KBM-7 (cell line): ENCODE measurements around the gene SLC25A11.
A peak's percentile ranks its signal among the peaks of the same experiment; 100 is the strongest.
"Not testable (repeated sequence)": the region's sequence is repeated elsewhere in the genome, so short reads cannot be mapped to it uniquely, and the experiment has no call there.

Experiments
- DNase-seq: peaks from one replicate; pipeline ENCODE4 v3.0.0-alpha.2; 2015
- in situ Hi-C: fragments of 300-500 bp; cut with MboI; formaldehyde crosslinking; loops from 2 replicates; pipeline ENCODE4 v1.14.3; 2020; ENCODE audit warnings: low sequenced_read_pairs, low pct_unique_long_range_greater_than_20kb, mixed read lengths

SLC25A11 gene

GRCh38 chr17:4933646-4934045 is 6.2 kb downstream of the SLC25A11 start:
- no peak for DNase-seq
- in situ Hi-C loops = no loop called here

- no peak for DNase-seq
- in situ Hi-C loops = no loop called here
These were observed 7.1 kb downstream of the SLC25A11 start for GRCh38 chr17:4932756-4933155.

DNA sequence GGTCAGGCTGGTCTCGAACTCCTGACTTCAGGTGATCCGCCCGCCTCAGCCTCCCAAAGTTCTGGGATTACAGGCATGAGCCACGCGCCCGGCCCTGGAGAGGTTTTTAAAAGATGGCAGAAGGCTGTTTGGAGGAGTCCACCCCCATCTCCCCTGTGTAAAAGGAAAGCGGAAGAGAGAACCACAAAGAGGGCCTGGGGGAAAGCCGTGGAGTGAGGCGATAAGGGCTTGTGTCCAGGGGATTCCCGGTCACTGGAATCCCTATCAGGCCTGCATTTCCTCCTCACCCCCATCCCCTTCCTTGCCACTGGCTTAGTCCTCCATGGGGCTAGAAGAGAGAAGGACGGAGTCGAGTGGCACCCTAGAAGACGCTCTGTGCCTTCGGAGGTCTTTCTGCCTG is 7.9 kb downstream of the SLC25A11 start, which contains the start of gene GP1BA:
Gene GP1BA, plus strand, starts transcription at position 315 of the 400 bp plus-strand sequence. CDS start 328 bp downstream, outside the sequence.
- in situ Hi-C loops = no loop called here
- DNase-seq = no peak

DNA sequence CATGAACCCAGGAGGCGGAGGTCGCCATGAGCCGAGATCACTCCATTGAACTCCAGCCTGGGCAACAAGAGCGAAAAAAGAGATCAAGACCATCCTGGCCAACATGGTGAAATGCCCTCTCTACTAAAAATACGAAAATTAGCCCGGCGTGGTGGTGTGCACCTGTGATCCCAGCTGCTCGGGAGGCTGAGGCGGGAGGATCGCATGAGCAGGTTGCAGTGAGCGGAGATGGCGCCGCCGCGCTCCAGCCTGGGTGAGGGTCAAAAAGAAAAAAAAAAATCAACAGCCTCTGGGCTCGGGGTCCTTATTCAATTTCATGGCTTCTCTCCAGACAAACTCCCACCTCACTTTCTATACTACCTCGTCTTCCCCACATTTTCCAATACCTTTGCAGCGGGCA is 11.0 kb downstream of the SLC25A11 start:
- no peak for DNase-seq

DNA sequence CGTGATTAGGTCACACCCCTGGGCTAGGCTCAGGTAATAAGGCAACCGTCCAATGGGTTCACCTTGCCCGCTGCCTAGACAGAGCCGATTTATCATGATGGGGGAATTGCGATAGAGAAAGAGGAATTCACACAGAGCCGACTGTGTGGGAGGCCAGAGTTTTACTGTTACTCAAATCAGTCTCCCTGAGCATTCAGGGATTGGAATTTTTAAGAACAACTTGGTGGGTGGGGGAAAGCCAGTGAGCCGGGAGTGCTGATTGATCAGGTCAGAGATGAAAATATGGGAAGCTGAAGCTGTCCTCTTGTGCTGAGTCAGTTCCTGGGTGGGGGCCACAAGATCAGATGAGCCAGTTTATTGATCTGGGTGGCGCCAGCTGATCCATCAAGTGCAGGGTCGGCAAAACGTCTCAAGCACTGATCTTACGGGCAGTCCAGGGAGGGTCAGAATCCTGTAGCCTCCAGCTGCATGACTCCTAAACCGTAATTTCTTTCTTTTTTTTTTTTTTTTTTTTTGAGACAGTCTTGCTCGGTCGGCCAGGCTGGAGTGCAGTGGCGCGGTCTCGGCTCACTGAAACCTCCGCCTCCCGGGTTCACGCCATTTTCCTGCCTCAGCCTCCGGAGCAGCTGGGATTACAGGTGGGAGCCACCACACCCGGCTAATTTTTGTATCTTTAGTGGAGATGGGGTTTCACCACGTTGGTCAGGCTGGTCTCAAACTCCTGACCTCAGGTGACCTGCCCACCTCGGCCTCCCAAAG is 13.1 kb downstream of the SLC25A11 start:
- in situ Hi-C loops, DNase-seq: not testable (repeated sequence)

More for the DNA sequence above, 11.0 kb downstream of the SLC25A11 start:
- in situ Hi-C loops = no loop called here

- in situ Hi-C loops = no loop called here
- DNase-seq = no peak
These were observed 18.5 kb downstream of the SLC25A11 start for GRCh38 chr17:4921320-4921719.

DNA sequence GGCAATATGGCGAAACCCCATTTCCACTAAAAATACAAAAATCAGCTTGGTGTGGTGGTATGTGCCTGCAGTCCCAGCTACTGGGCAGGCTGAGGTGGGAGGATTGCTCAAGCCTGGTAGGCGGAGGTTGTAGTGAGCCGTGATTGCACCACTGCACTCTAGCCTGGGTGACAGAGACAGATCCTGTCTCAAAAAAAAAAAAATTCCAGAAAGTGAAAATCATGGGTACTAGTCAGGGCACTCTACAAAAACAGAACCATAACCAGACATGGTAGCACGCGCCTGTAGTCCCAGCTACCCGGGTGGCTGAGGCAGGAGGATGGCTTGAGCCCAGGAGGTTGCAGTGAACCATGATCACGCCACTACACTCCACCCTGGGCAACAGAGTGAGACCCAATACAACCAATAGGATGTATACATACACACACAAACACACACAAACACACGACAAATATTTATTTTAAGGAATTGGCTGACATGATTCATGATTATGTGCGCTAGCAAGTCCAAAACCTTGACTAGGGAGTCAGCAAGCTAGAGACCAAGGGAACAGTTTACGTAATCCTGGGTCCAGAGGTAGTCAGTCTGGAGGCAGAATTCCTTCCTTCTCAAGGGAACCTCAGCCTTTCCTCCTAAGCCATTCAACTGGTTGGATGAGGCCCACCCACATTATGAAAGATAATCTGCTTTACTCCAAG is 19.3 kb downstream of the SLC25A11 start:
- DNase-seq = no peak
- in situ Hi-C loops = no loop called here

GRCh38 chr17:4919511-4920047 is 20.3 kb downstream of the SLC25A11 start:
- DNase-seq = no peak
- in situ Hi-C loops = no loop called here

- DNase-seq, in situ Hi-C loops: not testable (repeated sequence)
These were observed 25.3 kb downstream of the SLC25A11 start for GRCh38 chr17:4914551-4914950.

DNA sequence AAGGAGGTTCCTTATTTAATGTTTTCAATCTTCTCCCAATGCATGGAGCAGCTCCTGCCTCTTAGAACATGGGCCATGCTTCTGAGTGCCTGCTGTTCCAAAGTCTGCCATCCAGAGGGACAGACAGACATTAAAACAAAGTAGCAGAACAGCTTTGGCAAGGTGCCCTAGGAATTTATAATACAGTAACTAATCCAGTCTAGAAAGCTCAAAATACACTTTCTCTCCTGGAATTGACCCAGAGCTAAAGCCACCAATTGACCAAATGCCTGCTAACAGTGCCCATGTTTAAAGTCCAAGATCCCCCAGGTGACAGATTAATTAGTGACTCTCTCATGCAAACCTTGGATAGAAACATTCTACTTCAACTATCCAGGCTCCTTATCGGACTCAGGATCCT is 25.9 kb downstream of the SLC25A11 start:
- DNase-seq = no peak
- in situ Hi-C loops = no loop called here

DNA sequence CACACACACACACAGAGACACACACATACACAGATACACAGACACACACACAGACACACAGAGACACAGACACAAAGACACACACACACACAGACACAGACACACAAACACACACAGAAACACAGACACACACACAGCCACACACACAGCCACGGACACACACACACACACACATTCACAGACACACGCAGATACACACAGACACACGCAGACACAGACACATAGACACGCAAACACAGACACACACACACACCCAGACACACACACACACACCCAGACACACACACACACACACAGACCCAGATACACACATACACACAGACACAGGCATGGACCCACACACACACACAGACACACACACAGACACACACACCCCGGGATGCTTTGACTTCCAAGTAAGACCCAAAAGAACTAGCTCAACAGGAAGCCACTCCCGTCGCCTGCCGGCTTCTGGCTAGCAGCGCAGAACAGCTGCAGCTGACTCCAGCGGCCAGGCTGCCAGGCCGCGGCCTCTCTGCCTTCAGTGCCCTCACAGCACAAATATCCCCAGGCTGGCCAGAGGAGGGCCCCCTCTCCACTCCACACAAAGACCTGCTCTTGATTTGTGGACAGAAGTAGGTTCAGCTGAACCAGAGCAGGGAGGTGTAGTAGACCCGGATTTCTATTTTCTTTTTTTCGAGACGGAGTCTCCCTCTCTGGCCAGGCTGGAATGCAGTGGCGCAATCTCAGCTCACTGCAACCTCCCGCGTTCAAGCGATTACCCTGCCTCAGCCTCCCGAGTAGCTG is 30.9 kb downstream of the SLC25A11 start:
- DNase-seq = peak; percentile 96
- in situ Hi-C loops = no loop called here

DNA sequence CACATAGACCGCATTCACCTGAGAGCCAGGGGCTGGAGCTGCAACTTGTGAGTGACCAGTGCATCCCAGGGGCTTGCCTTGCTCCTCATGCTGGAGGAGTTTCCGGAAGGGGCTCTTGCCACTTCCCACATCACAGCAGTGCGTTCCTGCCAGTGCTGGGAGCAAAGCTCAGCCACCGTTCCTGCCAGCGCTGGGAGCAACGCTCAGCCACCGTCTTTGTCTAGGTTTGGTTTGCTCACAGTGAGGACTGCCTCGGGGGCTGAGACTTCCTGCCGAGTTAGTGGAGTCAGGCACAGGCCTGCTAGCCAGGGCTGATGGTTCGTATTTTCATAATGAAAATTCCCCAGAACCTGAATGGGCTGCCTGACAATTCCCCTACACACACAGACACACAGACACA is 31.5 kb downstream of the SLC25A11 start:
- in situ Hi-C loops = no loop called here

GRCh38 chr17:4906642-4907041 is 33.2 kb downstream of the SLC25A11 start:
- DNase-seq, in situ Hi-C loops: not testable (repeated sequence)

More for the DNA sequence above, 31.5 kb downstream of the SLC25A11 start:
- DNase-seq = no peak

DNA sequence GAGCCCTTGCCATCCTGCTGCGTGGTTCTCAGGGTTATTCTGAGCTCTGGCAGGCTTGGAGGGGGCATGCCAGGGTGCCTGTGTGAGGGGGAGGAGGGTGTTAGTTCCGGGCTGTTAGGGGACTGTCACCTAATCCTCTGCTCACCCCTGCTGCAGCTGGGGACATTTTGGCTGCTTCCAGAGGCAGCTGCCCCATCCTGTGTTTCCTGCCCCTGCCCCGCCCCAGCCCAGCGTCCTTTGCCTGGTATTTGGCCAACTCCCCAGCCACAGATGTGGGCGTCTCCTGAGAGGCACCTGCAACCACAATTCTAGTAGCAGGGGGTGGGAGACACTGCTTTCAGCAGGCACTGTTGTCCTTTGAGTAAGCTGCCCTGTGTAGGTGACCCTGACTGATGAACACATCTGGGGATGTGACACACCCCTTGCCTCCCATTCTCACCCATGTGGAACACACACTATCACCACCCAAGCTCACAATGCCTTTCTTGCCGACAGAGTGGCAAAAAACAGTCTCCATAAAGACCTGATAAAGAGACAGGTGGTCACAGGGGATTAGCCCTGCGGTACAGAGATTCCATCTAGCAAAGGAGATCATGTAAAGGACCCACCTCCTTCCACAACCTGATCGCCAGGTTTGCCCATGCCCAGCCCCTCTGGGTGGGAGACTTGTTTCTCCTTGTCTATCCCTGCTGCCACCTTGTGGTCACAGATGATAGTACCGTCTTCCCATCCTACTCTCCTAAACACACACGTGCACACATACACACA is 36.6 kb downstream of the SLC25A11 start, which contains the start of gene CHRNE:
Gene CHRNE, minus strand, starts transcription at position 48 of the 768 bp plus-strand sequence. Its CDS starts 35 bp downstream, at position 13.
- in situ Hi-C loops = no loop called here

GRCh38 chr17:4902540-4902939 is 37.3 kb downstream of the SLC25A11 start:
- no peak for DNase-seq
- in situ Hi-C loops = no loop called here

More for the DNA sequence above, 36.6 kb downstream of the SLC25A11 start, which contains the start of gene CHRNE:
- peak; percentile 93 for DNase-seq

DNA sequence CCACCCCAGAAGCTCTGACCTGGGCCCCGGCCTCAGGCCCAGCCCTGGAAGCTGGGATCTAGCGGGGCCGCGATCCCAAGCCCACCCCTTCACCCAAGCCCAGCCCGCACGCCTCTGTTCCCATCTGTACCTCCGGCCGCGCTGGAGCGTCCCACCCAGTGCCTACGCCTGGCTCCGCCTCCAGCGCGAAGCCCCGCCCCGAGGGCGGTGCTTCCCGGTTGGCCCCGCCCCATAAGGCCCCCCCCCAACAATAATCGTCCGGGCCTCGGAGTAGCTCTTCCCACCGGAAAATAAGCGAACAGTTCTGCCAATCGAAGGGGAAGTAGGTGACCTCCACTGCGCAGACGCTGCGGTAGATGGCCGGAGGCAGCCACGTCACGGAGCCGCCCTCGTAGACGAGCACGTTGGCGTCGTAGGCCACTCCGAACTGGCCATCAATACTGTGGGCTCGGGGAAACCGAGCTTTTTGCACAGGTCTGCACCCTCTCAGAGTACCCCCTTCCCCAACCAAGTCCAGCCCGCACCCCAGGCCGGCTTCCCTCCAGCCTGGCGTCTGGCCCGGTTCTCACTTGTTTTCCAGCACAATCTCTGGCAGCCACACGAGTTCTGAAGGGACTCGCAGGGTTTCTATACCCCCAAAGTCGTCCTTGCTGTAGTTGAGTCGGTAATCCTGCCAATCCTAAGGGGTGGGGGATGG is 38.0 kb downstream of the SLC25A11 start:
- no peak for DNase-seq
- in situ Hi-C loops = no loop called here

GRCh38 chr17:4901108-4901647 is 38.7 kb downstream of the SLC25A11 start:
- in situ Hi-C loops = no loop called here
- no peak for DNase-seq
